CD4-positive, alpha-beta T cell (primary cell): Measurements from ENCODE around the gene PID1. TPM values are rescaled to one million over a fixed set of nuclear protein-coding genes. Genes with fewer than 3 reads are reported as not detected.

ENCODE experiments used
- ATAC-seq: fragments of 200-7000 bp; cut with Tn5 transposase; one replicate; pipeline ENCODE4 v1.10.0; 2022; ENCODE audit warnings: mild to moderate bottlenecking; ENCODE audit not compliant: poor library complexity
- CTCF ChIA-PET: fragments of 350-600 bp; sonication (Branson Sonifier 250); formaldehyde crosslinking; loops from one replicate; lab custom pipeline; 2021; ENCODE audit warnings: antibody characterized with exemption, inconsistent platforms; lab: Charles Lee
- POLR2A ChIA-PET: fragments of 350-600 bp; sonication (Branson Sonifier 250); formaldehyde crosslinking; loops from one replicate; lab custom pipeline; 2021; ENCODE audit warnings: antibody characterized with exemption, inconsistent platforms; lab: Charles Lee
- DNase-seq, 14 experiments: peaks; one replicate each; pipeline ENCODE4 v3.0.0-alpha.2; 2013 to 2020; ENCODE audit warnings: mixed read lengths in 2 of 14
- H3K27ac ChIP-seq, 2 donors: one replicate each; pipeline versions ENCODE4 v1.5.1 to v1.7.0; 2013; ENCODE audit warnings: low read length in 2 of 2, low read depth in 1 of 2, mild to moderate bottlenecking in 1 of 2
- H3K27me3 ChIP-seq, 2 experiments: 1 replicate in 1 of 2; 2 replicates in 1 of 2; pipeline versions ENCODE4 v1.6.1 to v1.7.0; 2013; ENCODE audit warnings: low read length in 2 of 2, control low read depth in 1 of 2, mild to moderate bottlenecking in 1 of 2, moderate library complexity in 1 of 2; ENCODE audit not compliant: insufficient read depth in 2 of 2, control insufficient read depth in 1 of 2
- H3K36me3 ChIP-seq: one replicate; pipeline ENCODE4 v1.6.1; 2013; ENCODE audit warnings: low read length, control low read depth; ENCODE audit not compliant: insufficient read depth
- H3K4me1 ChIP-seq: one replicate; pipeline ENCODE4 v1.6.1; 2013; ENCODE audit warnings: low read length, control low read depth; ENCODE audit not compliant: insufficient read depth
- H3K4me3 ChIP-seq: one replicate; pipeline ENCODE4 v1.5.1; 2013; ENCODE audit warnings: mild to moderate bottlenecking, low read length, moderate library complexity
- H3K9me3 ChIP-seq, 2 experiments: 1 replicate in 1 of 2; 2 replicates in 1 of 2; pipeline versions ENCODE4 v1.6.1 to v1.7.0; 2013; ENCODE audit warnings: low read length in 2 of 2, mild to moderate bottlenecking in 2 of 2, control low read depth in 1 of 2, moderate library complexity in 1 of 2; ENCODE audit not compliant: control insufficient read depth in 1 of 2, insufficient read depth in 1 of 2
- H3K27ac Mint-ChIP-seq: one replicate; pipeline ENCODE4 v1.8.0; 2020; ENCODE audit warnings: mixed read lengths
- H3K27me3 Mint-ChIP-seq: one replicate; pipeline ENCODE4 v1.8.0; 2021; ENCODE audit warnings: mixed read lengths
- H3K36me3 Mint-ChIP-seq: one replicate; pipeline ENCODE4 v1.8.0; 2021; ENCODE audit warnings: low read depth, mixed read lengths
- H3K4me1 Mint-ChIP-seq: one replicate; pipeline ENCODE4 v1.8.0; 2021; ENCODE audit warnings: low read depth, mixed read lengths
- H3K4me3 Mint-ChIP-seq: one replicate; pipeline ENCODE4 v1.8.0; 2020; ENCODE audit warnings: mild to moderate bottlenecking, mixed read lengths
- H3K9me3 Mint-ChIP-seq: one replicate; pipeline ENCODE4 v1.8.0; 2020; ENCODE audit warnings: mixed read lengths
- CTCF ChIP-seq: fragments of 200-600 bp; IDR thresholded peaks from one replicate; pipeline ENCODE4 v1.8.0; 2022; ENCODE audit warnings: antibody characterized with exemption, mild to moderate bottlenecking
- intact Hi-C, 2 experiments: fragments of 100-400 bp; cut with DNase I in 1 of 2; cut with micrococcal nuclease in 1 of 2; formaldehyde crosslinking; loops; one replicate each; pipeline versions ENCODE4 v1.15.1 to v1.9.0; 2023 to 2025; cut with DNase I, micrococcal nuclease
- total RNA-seq, 174 experiments: library from RNA in 2 of 174; stranded (reverse) in 2 of 174; gene quantifications; one replicate each; pipeline ENCODE4 v1.2.3 and lab custom pipeline; 2021 to 2026

The PID1 gene
- total RNA-seq, 2 experiments from 2014 or later = 0.38 to 0.53 TPM

DNA sequence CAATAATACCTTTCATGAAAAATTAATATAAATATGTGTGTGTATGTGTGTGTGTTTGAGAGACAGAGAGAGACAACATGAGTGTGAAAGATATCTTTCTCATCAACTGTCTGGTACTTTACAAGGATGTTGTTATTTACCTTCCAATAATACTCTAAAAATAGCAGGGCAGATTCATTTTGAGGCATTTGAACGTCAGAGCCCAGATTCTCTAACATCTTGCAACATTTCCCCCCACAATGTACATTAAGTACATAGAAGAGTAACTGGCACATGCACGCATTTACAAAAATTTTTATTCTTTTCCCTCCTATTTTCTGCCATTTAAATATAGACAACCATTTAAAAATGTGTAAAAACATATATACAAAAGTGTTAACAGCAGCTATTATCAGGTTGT, 100.9 kb downstream of the PID1 start:
- no peak for TF ChIP-seq CTCF
- Mint-ChIP-seq H3K36me3 (no peaks in the 10 kb centered on the region), H3K27ac (no peak overlapping the region), H3K9me3 (peaks cover 8% of the 10 kb centered on the region), H3K4me1 (no peaks in the 10 kb centered on the region), H3K27me3 (no peaks in the 10 kb centered on the region), H3K4me3 (no peak overlapping the region)
- Histone ChIP-seq H3K4me3 (no peak overlapping the region), H3K9me3 (no peaks in the 10 kb centered on the region), H3K27me3 (no peaks in the 10 kb centered on the region), H3K36me3 (no peaks in the 10 kb centered on the region), H3K4me1 (no peaks in the 10 kb centered on the region), H3K27ac (no peak overlapping the region)
- ATAC-seq (no peak), DNase-seq (no peak)
- ChIA-PET POLR2A (no interaction called here), CTCF (no interaction called here)
- intact Hi-C loops = no loop called here

DNA sequence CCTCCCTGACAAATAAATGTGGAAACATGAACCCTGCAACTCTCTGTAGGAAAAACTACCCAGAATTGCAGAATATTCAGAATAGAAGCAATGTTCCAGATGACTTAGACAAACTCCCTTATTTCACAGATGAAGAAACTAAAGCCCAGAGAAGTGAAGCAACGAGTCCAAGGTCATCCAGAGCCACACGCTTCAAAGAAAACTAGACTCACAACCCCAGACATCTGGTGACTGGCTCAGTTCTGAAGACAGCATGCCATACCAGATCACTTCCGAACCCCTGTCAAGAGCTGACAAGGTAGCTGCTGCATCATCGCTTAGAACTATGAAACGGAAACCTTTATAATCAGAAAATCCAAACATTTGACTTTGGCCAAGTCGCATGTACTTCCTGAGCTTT, 101.3 kb downstream of the PID1 start:
- H3K27ac Mint-ChIP-seq = no peak overlapping the region
- ATAC-seq (no peak), DNase-seq (no peak)
- H3K27me3 Mint-ChIP-seq = no peaks in the 10 kb centered on the region
- H3K4me1 Mint-ChIP-seq = no peaks in the 10 kb centered on the region
- Histone ChIP-seq H3K27me3 (no peaks in the 10 kb centered on the region), H3K4me1 (no peaks in the 10 kb centered on the region), H3K4me3 (no peak overlapping the region), H3K9me3 (no peaks in the 10 kb centered on the region), H3K27ac (no peak overlapping the region), H3K36me3 (no peaks in the 10 kb centered on the region)
- intact Hi-C loops = no loop called here
- peaks cover 8% of the 10 kb centered on the region for H3K9me3 Mint-ChIP-seq
- no peak overlapping the region for H3K4me3 Mint-ChIP-seq
- TF ChIP-seq CTCF = no peak
- CTCF ChIA-PET = no interaction called here
- no peaks in the 10 kb centered on the region for H3K36me3 Mint-ChIP-seq
- POLR2A ChIA-PET = no interaction called here

DNA sequence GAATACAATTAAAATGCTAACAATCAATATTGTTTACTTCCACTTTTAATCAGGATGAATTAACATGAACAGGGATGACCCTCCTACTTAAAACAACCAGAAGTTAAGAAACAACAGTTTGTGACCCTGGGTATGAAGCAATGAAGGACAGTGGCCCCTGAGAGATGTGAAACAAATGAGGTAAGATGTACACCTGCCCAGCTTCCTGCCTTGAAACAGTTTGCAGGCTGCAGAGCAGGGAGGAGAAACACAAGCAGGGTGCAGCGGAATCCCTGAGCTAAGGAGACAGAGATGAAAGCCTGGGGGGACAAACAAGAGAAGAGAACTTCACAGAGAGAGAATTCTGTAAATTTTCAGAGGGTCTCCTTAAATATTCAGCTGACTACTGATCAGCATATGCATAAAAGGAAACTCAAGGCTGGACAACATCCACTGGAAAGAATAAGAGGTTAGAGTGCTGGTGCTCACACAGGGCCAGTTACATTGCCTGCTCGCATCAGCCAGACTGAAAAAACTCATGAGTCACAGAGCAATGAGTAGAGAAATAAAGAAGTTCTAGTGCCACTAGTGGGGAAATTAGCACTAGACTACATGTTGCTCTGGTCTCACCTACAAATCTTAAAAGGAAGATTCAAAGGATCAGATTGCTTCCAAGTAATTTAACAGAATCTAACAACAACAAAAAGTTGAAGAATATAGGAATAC, 106.4 kb downstream of the PID1 start:
- no peak for TF ChIP-seq CTCF
- DNase-seq (no peak), ATAC-seq (no peak)
- no peaks in the 10 kb centered on the region for H3K27me3 Mint-ChIP-seq
- ChIA-PET POLR2A (no interaction called here), CTCF (no interaction called here)
- Histone ChIP-seq H3K27me3 (no peaks in the 10 kb centered on the region), H3K36me3 (no peaks in the 10 kb centered on the region), H3K4me1 (no peaks in the 10 kb centered on the region), H3K4me3 (no peak overlapping the region), H3K27ac (no peak overlapping the region), H3K9me3 (peaks cover 0 to 3% of the 10 kb centered on the region in 2 experiments)
- H3K36me3 Mint-ChIP-seq = no peaks in the 10 kb centered on the region
- no peak overlapping the region for H3K4me3 Mint-ChIP-seq
- no peaks in the 10 kb centered on the region for H3K4me1 Mint-ChIP-seq
- no peak overlapping the region for H3K27ac Mint-ChIP-seq
- peaks cover 2% of the 10 kb centered on the region for H3K9me3 Mint-ChIP-seq
- intact Hi-C loops = no loop called here
